NOMO-1 (cell line): ENCODE measurements around the gene CADPS2.

Experiments used
- DNase-seq, 2 experiments: peaks; one replicate each; lab custom pipeline; 2025; ENCODE audit not compliant: unreplicated experiment in 2 of 2; lab: John Stamatoyannopoulos, UW

Gene CADPS2

GRCh38 chr7:122407195-122407594 is 479.1 kb downstream of the CADPS2 start:
- no peak for DNase-seq

- DNase-seq = no peak
These were observed 483.1 kb downstream of the CADPS2 start for GRCh38 chr7:122403113-122403512.

- no peak for DNase-seq
These were observed 484.0 kb downstream of the CADPS2 start for GRCh38 chr7:122402235-122402634.

GRCh38 chr7:122397381-122397780 is 488.9 kb downstream of the CADPS2 start:
- DNase-seq = no peak

GRCh38 chr7:122394512-122394911 is 491.7 kb downstream of the CADPS2 start:
- no peak for DNase-seq

GRCh38 chr7:122384528-122384927 is 501.7 kb downstream of the CADPS2 start:
- DNase-seq = no peak

- DNase-seq = no peak
These were observed 502.3 kb downstream of the CADPS2 start for GRCh38 chr7:122383934-122384333.

- no peak for DNase-seq
These were observed 505.3 kb downstream of the CADPS2 start for GRCh38 chr7:122380992-122381391.

GRCh38 chr7:122379491-122379890 is 506.8 kb downstream of the CADPS2 start:
- DNase-seq = no peak

- no peak for DNase-seq
These were observed 516.5 kb downstream of the CADPS2 start for GRCh38 chr7:122369756-122370155.

GRCh38 chr7:122364761-122365280 is 521.4 kb downstream of the CADPS2 start:
- no peak for DNase-seq

GRCh38 chr7:122363144-122363543 is 523.1 kb downstream of the CADPS2 start:
- no peak for DNase-seq

GRCh38 chr7:122362473-122362872 is 523.8 kb downstream of the CADPS2 start:
- DNase-seq = no peak

- no peak for DNase-seq
These were observed 531.6 kb downstream of the CADPS2 start for GRCh38 chr7:122354656-122355055.

GRCh38 chr7:122352454-122352853 is 533.8 kb downstream of the CADPS2 start:
- DNase-seq = no peak

- no peak for DNase-seq
These were observed 535.6 kb downstream of the CADPS2 start for GRCh38 chr7:122350701-122351100.

GRCh38 chr7:122344303-122344620 is 542.0 kb downstream of the CADPS2 start:
- no peak for DNase-seq

GRCh38 chr7:122343601-122344302 is 542.5 kb downstream of the CADPS2 start:
- DNase-seq = no peak

- DNase-seq = no peak
These were observed 545.8 kb downstream of the CADPS2 start for GRCh38 chr7:122340427-122340826.

- no peak for DNase-seq
These were observed 546.9 kb downstream of the CADPS2 start for GRCh38 chr7:122339145-122339904.

- no peak for DNase-seq
These were observed 549.2 kb downstream of the CADPS2 start for GRCh38 chr7:122337011-122337410.

GRCh38 chr7:122329145-122329802 is 557.0 kb downstream of the CADPS2 start:
- no peak for DNase-seq
